Stimulated activated CD4-positive, alpha-beta T cell treated with anti-CD3 and anti-CD28 coated beads, Interleukin-15, amount 100 ng/mL, for 24 hours (primary cell): Measurements from ENCODE around the gene SDHAF1.
"Not testable (repeated sequence)": the region's sequence is repeated elsewhere in the genome, so short reads cannot be mapped to it uniquely, and the experiment has no call there.

Experiments
- DNase-seq: peaks from one replicate; pipeline ENCODE4 v3.0.0-alpha.2; 2020

SDHAF1 gene

GRCh38 chr19:36025541-36025940 is 30.6 kb downstream of the SDHAF1 start:
- DNase-seq, result no peak

GRCh38 chr19:36026091-36026876 is 31.3 kb downstream of the SDHAF1 start:
- DNase-seq, result no peak

- no peak for DNase-seq
Measured at GRCh38 chr19:36027696-36028095, 32.7 kb downstream of the SDHAF1 start.

GRCh38 chr19:36028313-36029041 is 33.5 kb downstream of the SDHAF1 start:
- no peak for DNase-seq

GRCh38 chr19:36030264-36031148 is 35.5 kb downstream of the SDHAF1 start:
- no peak for DNase-seq

GRCh38 chr19:36031308-36031707 is 36.3 kb downstream of the SDHAF1 start:
- DNase-seq, result no peak

GRCh38 chr19:36032251-36033104 is 37.5 kb downstream of the SDHAF1 start, which contains the start of gene CLIP3:
Gene CLIP3, minus strand, starts transcription at chr19:36032873. Its CDS starts 516 bp downstream, at chr19:36032357.
- DNase-seq, result peak; percentile 56

GRCh38 chr19:36040495-36040894 is 45.5 kb downstream of the SDHAF1 start:
- no peak for DNase-seq

GRCh38 chr19:36041092-36041491 is 46.1 kb downstream of the SDHAF1 start:
- not testable (repeated sequence) for DNase-seq

GRCh38 chr19:36041831-36042230 is 46.8 kb downstream of the SDHAF1 start:
- DNase-seq, result no peak

GRCh38 chr19:36043952-36044351 is 49.0 kb downstream of the SDHAF1 start:
- no peak for DNase-seq
